GM21367 (cell line): ENCODE results near the gene APOO.

Experiments used
- ATAC-seq: cut with Tn5 transposase; IDR thresholded peaks from one replicate; pipeline ENCODE4 v1.9.1; 2021; ENCODE audit not compliant: unreplicated experiment

Gene APOO

GRCh38 chrX:23821847-23822246, 85.9 kb downstream of the APOO start:
- ATAC-seq: no peak

GRCh38 chrX:23820235-23820782, 87.4 kb downstream of the APOO start:
- no peak for ATAC-seq

GRCh38 chrX:23819385-23820234, 88.1 kb downstream of the APOO start:
- ATAC-seq: no peak

DNA sequence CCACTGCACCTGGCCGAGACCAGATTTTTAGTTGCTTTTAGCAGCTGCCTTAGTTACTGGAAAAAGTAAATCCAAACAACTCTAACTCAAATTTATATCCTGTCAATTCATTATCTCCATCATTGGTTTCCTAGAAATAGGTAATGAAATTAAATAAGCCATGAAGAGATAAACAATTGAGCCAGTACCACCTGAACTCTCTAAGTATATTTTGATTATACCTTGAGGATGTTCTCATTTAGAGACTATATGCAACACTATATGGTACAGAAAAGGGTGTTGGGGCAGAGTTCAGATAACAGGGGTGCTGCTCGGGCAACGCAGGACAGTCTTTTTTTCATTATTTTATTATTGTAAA, 89.8 kb downstream of the APOO start:
- no peak for ATAC-seq

GRCh38 chrX:23816179-23816578, 91.6 kb downstream of the APOO start:
- ATAC-seq: no peak

GRCh38 chrX:23815376-23815775, 92.4 kb downstream of the APOO start:
- ATAC-seq: no peak

DNA sequence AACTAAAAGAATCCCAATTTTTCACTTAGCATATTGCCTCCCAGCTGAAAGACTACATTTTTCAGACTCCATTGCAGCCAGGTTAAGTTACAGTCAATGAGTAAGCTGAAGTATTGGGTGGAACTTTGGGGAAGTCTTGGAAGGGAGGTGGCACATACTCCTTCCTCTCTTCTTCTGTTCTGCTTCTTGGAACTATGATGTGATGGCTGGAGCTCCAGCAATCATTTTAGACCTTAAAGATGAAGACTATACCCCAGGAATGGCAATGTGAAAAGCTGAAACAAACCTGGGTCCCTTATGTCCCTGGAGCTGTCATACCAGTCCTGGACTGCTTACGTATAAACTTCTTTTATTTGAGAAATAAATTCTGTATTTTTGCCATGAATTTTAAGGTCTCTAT, 93.9 kb downstream of the APOO start:
- no peak for ATAC-seq

GRCh38 chrX:23811656-23812055, 96.1 kb downstream of the APOO start:
- ATAC-seq: no peak

GRCh38 chrX:23811108-23811651, 96.6 kb downstream of the APOO start:
- ATAC-seq: no peak

DNA sequence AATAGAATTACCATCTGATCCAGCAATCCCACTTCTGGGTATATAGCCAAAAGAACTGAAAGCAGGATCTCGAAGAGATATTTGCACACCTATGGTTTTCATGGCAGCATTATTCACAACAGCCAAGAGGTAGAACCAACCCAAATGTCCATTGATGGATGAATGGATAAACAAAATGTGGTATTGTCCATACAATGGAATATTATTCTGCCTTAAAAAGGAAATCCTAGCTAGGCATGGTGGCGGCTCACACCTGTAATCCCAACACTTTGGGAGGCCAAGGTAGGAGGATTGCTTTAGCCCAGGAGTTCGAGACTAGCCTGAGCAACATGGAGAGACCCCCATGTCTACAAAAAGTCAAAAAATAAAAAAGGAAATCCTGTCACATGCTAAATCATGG, 97.5 kb downstream of the APOO start:
- no peak for ATAC-seq

GRCh38 chrX:23805389-23805788, 102.3 kb downstream of the APOO start:
- no peak for ATAC-seq

- ATAC-seq: no peak
Observed at GRCh38 chrX:23804578-23804977, 103.2 kb downstream of the APOO start.

DNA sequence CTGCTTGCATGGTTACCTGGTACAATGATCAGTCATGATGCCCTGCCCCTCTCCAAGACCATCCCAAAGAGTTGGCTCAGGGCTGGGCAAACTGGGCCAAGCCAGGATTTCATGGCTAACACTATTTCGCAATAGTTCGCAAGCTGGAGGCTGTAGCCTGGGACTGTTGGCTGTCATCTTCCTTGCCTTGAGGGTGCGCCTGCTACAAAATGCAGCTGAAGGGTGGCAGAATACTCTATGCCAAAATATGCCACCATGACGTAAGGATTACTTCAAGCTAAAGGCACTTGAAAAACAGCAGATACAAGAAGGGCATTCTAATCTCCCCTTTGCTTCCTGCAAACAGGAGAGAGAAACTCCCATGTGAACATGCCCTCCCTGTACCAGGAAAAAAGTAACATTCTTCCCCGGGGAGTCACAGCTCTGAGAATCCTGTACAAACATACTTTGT, 103.8 kb downstream of the APOO start:
- no peak for ATAC-seq

- ATAC-seq: no peak
Observed at GRCh38 chrX:23802431-23802830, 105.3 kb downstream of the APOO start.

DNA sequence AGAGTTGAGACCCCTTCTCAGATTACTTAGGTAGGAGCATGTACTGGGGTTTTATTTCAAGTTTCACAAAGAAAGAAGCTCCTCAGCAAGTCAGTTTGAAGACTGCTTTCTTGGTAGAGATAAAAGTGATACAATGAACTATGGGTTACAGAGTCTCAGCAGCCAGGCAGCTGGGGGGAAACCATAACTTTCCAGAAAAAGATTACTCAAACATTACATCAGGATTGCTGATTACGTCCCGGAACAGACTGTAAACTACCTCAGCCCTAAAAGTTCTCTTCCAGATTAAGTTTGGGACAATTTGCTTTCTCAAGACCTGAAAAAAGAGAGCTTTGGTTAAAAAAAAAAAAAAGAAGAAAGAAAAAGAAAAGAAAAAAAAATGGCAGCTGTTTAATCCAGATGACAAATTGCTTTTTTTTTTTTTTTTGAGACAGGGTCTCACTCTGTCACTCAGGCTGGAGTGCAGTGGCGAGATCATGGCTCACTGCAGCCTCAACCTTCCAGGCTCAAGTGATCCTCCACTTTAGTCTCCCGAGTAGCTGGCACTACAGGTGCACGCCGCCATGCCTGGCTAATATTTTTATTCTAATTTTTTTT, 108.2 kb downstream of the APOO start:
- no peak for ATAC-seq

DNA sequence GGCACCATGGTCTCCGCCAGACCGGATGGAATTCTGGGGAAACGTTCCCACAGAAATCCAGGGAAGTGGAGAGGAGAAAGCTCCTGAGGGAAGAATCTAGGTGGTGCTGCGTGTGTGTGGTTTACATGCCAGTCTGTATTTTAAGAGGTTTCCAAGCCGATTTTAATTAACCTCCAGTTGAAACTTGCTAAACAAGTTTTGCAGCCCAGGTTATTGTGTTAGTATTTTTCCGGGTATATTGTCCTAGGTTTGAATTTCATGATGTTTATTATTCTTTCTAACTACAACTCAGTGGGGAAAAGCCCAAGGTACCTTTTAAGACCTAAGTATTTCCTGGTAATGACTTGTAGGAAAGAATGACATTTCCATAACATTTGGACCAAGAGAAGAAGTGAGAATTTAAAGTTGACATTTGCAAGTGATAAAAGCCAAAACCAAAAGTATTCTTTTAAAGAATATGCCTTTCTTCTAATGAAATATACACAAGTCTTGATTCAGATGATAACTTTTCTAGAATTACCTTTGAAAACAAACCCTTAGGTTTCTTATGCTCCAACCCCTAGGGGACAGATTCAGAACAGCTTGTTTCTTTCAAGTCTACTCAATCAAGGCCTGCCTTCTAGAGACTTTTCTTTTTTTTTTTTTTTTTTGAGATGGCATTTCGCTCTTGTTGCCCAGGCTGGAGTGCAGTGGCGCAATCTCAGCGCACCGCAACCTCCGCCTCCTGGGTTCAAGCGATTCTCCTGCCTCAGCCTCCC, 110.2 kb downstream of the APOO start:
- no peak for ATAC-seq

GRCh38 chrX:23795221-23795620, 112.5 kb downstream of the APOO start:
- ATAC-seq: no peak

GRCh38 chrX:23792861-23793553, 114.7 kb downstream of the APOO start:
- ATAC-seq: no peak

GRCh38 chrX:23790155-23790497, 117.6 kb downstream of the APOO start:
- no peak for ATAC-seq

GRCh38 chrX:23789386-23790154, 118.2 kb downstream of the APOO start:
- no peak for ATAC-seq
